Lower leg skin (tissue), 3 donors: ENCODE measurements around the gene ADCY10.

Experiments
- CTCF ChIP-seq, 3 donors: fragments of 450-650 bp; IDR thresholded peaks; one replicate each; pipeline ENCODE4 v1.5.1; 2016; ENCODE audit warnings: antibody characterized with exemption in 3 of 3, mild to moderate bottlenecking in 3 of 3, moderate library complexity in 2 of 3
- POLR2A ChIP-seq, 2 donors: fragments of 450-650 bp; IDR thresholded peaks; one replicate each; pipeline ENCODE4 v1.6.1; 2016 to 2017; ENCODE audit warnings: antibody characterized with exemption in 2 of 2, mild to moderate bottlenecking in 1 of 2, moderate library complexity in 1 of 2

- TF ChIP-seq POLR2A (IDR thresholded peaks at IDR 0.05) (no peak), CTCF (IDR thresholded peaks at IDR 0.05) (no peak)
Observed at GRCh38 chr1:167842872-167843271, 71.1 kb downstream of the ADCY10 start.
